ENCODE data around the gene CREM.

- TF ChIP-seq, protein P1, sequence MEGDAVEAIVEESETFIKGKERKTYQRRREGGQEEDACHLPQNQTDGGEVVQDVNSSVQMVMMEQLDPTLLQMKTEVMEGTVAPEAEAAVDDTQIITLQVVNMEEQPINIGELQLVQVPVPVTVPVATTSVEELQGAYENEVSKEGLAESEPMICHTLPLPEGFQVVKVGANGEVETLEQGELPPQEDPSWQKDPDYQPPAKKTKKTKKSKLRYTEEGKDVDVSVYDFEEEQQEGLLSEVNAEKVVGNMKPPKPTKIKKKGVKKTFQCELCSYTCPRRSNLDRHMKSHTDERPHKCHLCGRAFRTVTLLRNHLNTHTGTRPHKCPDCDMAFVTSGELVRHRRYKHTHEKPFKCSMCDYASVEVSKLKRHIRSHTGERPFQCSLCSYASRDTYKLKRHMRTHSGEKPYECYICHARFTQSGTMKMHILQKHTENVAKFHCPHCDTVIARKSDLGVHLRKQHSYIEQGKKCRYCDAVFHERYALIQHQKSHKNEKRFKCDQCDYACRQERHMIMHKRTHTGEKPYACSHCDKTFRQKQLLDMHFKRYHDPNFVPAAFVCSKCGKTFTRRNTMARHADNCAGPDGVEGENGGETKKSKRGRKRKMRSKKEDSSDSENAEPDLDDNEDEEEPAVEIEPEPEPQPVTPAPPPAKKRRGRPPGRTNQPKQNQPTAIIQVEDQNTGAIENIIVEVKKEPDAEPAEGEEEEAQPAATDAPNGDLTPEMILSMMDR (IDR thresholded peaks at IDR 0.05 in 2 of 3, conservative IDR thresholded peaks at IDR 0.05 in 1 of 3; ENCODE audit: borderline replicate concordance in 1 of 3, insufficient read depth in 1 of 3, low read depth in 2 of 3, low read length in 2 of 3) = no peak
- TF ChIP-seq POLR2A (IDR thresholded peaks at IDR 0.05; ENCODE audit: borderline replicate concordance, extremely low read depth, insufficient read depth, insufficient read length) = no peak
- TF ChIP-seq CEBPB (IDR thresholded peaks at IDR 0.05; ENCODE audit: low read depth) = no peak
- TF ChIP-seq EZH2 (IDR thresholded peaks at IDR 0.05) = no peak
- TF ChIP-seq MAX (IDR thresholded peaks at IDR 0.05) = no peak
- no peak for TF ChIP-seq RAD21 (IDR thresholded peaks at IDR 0.05; ENCODE audit: low read depth)
- no peak for TF ChIP-seq REST (IDR thresholded peaks at IDR 0.05; ENCODE audit: low read depth)
- TF ChIP-seq POLR2AphosphoS5 (IDR thresholded peaks at IDR 0.05; ENCODE audit: low read depth, low read length) = no peak
- TF ChIP-seq EGR1 (IDR thresholded peaks at IDR 0.05; ENCODE audit: low read depth) = no peak
These were observed 98.6 kb downstream of the CREM start for GRCh38 chr10:35225204-35225603.

Data from HCT116 (cell line).